GM04503 (cell line): Measurements from ENCODE around the gene CMTM3.
"Not testable (repeated sequence)": the region's sequence is repeated elsewhere in the genome, so short reads cannot be mapped to it uniquely, and the experiment has no call there.

Experiments used
- DNase-seq: peaks from one replicate; pipeline ENCODE4 v3.0.0-alpha.2; 2012; ENCODE audit warnings: low read depth

CMTM3 gene

GRCh38 chr16:66636199-66636598 is 31.7 kb downstream of the CMTM3 start:
- DNase-seq: no peak

- no peak for DNase-seq
Observed at GRCh38 chr16:66637806-66638205, 33.3 kb downstream of the CMTM3 start.

- DNase-seq: no peak
Observed at GRCh38 chr16:66639091-66639885, 34.8 kb downstream of the CMTM3 start.

- DNase-seq: no peak
Observed at GRCh38 chr16:66640724-66641314, 36.3 kb downstream of the CMTM3 start.

- DNase-seq: no peak
Observed at GRCh38 chr16:66641387-66641786, 36.9 kb downstream of the CMTM3 start.

- DNase-seq: no peak
Observed at GRCh38 chr16:66647866-66648265, 43.4 kb downstream of the CMTM3 start.

GRCh38 chr16:66649167-66649566 is 44.7 kb downstream of the CMTM3 start:
- no peak for DNase-seq

- no peak for DNase-seq
Observed at GRCh38 chr16:66649636-66650205, 45.2 kb downstream of the CMTM3 start.

- DNase-seq: no peak
Observed at GRCh38 chr16:66650707-66651473, 46.4 kb downstream of the CMTM3 start.

GRCh38 chr16:66651474-66651765 is 46.9 kb downstream of the CMTM3 start:
- no peak for DNase-seq

- no peak for DNase-seq
Observed at GRCh38 chr16:66651965-66652364, 47.5 kb downstream of the CMTM3 start.

GRCh38 chr16:66652661-66653360 is 48.3 kb downstream of the CMTM3 start:
- no peak for DNase-seq

- no peak for DNase-seq
Observed at GRCh38 chr16:66653581-66654350, 49.3 kb downstream of the CMTM3 start.

GRCh38 chr16:66656547-66656946 is 52.0 kb downstream of the CMTM3 start:
- no peak for DNase-seq

GRCh38 chr16:66658143-66658859 is 53.8 kb downstream of the CMTM3 start:
- DNase-seq: no peak

- DNase-seq: no peak
Observed at GRCh38 chr16:66658860-66659190, 54.3 kb downstream of the CMTM3 start.

GRCh38 chr16:66660422-66661209 is 56.1 kb downstream of the CMTM3 start:
- DNase-seq: peak; percentile 68

GRCh38 chr16:66661210-66661560 is 56.7 kb downstream of the CMTM3 start:
- no peak for DNase-seq

- not testable (repeated sequence) for DNase-seq
Observed at GRCh38 chr16:66661671-66662346, 57.3 kb downstream of the CMTM3 start.
